Activated T-helper 17 cell treated with anti-CD3 and anti-CD28 coated beads, Interleukin-2, amount 50 U/mL, for 72 hours (primary cell): ENCODE data around the gene STH. TPM values are rescaled to one million over a fixed set of nuclear protein-coding genes. Genes with fewer than 3 reads are reported as not detected.
A peak's percentile ranks its signal among the peaks of the same experiment; 100 is the strongest.
"Not testable (repeated sequence)": the region's sequence is repeated elsewhere in the genome, so short reads cannot be mapped to it uniquely, and the experiment has no call there.

Experiments
- ATAC-seq: fragments of 150-1000 bp; cut with Tn5 transposase; replicated peaks from 2 replicates; pipeline ENCODE4 v1.10.0; 2021; ENCODE audit warnings: mild to moderate bottlenecking, moderate library complexity
- H3K27ac Mint-ChIP-seq: one replicate; pipeline ENCODE4 v1.8.0; 2022; ENCODE audit warnings: mixed read lengths
- H3K27me3 Mint-ChIP-seq: one replicate; pipeline ENCODE4 v1.8.0; 2022; ENCODE audit warnings: mixed read lengths
- H3K36me3 Mint-ChIP-seq: one replicate; pipeline ENCODE4 v1.8.0; 2022; ENCODE audit warnings: low read depth, mild to moderate bottlenecking, mixed read lengths
- H3K4me1 Mint-ChIP-seq: one replicate; pipeline ENCODE4 v1.8.0; 2022; ENCODE audit warnings: mixed read lengths
- H3K4me3 Mint-ChIP-seq: one replicate; pipeline ENCODE4 v1.8.0; 2022; ENCODE audit warnings: mild to moderate bottlenecking, mixed read lengths
- H3K9me3 Mint-ChIP-seq: one replicate; pipeline ENCODE4 v1.8.0; 2022; ENCODE audit warnings: mixed read lengths
- total RNA-seq, 2 donors: library from RNA; stranded (reverse); gene quantifications; one replicate each; pipeline ENCODE4 v1.2.3, GENCODE V29; 2022

The STH gene
- total RNA-seq, 2 donors from 2014 or later, result not detected

GRCh38 chr17:46001390-46002310 lies 2.6 kb downstream of the STH start:
- Mint-ChIP-seq H3K9me3 (no peaks in the 10 kb centered on the region), H3K4me1 (no peaks in the 10 kb centered on the region), H3K27me3 (no peaks in the 10 kb centered on the region), H3K4me3 (no peak overlapping the region), H3K27ac (peak overlapping the region; percentile 2), H3K36me3 (no peaks in the 10 kb centered on the region)
- ATAC-seq, result no peak

DNA sequence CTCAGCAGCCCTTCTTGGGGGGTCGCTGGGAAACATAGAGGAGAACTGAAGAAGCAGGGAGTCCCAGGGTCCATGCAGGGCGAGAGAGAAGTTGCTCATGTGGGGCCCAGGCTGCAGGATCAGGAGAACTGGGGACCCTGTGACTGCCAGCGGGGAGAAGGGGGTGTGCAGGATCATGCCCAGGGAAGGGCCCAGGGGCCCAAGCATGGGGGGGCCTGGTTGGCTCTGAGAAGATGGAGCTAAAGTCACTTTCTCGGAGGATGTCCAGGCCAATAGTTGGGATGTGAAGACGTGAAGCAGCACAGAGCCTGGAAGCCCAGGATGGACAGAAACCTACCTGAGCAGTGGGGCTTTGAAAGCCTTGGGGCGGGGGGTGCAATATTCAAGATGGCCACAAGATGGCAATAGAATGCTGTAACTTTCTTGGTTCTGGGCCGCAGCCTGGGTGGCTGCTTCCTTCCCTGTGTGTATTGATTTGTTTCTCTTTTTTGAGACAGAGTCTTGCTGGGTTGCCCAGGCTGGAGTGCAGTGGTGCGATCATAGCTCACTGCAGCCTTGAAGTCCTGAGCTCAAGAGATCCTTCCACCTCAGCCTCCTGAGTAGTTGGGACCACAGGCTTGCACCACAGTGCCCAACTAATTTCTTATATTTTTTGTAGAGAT lies 3.4 kb downstream of the STH start:
- H3K27me3 Mint-ChIP-seq, result no peaks in the 10 kb centered on the region
- H3K4me3 Mint-ChIP-seq, result no peak overlapping the region
- H3K9me3 Mint-ChIP-seq, result no peaks in the 10 kb centered on the region
- no peaks in the 10 kb centered on the region for H3K36me3 Mint-ChIP-seq
- H3K4me1 Mint-ChIP-seq, result no peaks in the 10 kb centered on the region
- ATAC-seq, result peak; percentile 93
- no peak overlapping the region for H3K27ac Mint-ChIP-seq

- Mint-ChIP-seq H3K36me3 (no peaks in the 10 kb centered on the region), H3K4me1 (no peaks in the 10 kb centered on the region), H3K9me3 (no peaks in the 10 kb centered on the region), H3K27me3 (no peaks in the 10 kb centered on the region), H3K4me3 (no peak overlapping the region), H3K27ac (no peak overlapping the region)
- ATAC-seq, result no peak
These were observed 3.9 kb downstream of the STH start for GRCh38 chr17:46002973-46003316.

DNA sequence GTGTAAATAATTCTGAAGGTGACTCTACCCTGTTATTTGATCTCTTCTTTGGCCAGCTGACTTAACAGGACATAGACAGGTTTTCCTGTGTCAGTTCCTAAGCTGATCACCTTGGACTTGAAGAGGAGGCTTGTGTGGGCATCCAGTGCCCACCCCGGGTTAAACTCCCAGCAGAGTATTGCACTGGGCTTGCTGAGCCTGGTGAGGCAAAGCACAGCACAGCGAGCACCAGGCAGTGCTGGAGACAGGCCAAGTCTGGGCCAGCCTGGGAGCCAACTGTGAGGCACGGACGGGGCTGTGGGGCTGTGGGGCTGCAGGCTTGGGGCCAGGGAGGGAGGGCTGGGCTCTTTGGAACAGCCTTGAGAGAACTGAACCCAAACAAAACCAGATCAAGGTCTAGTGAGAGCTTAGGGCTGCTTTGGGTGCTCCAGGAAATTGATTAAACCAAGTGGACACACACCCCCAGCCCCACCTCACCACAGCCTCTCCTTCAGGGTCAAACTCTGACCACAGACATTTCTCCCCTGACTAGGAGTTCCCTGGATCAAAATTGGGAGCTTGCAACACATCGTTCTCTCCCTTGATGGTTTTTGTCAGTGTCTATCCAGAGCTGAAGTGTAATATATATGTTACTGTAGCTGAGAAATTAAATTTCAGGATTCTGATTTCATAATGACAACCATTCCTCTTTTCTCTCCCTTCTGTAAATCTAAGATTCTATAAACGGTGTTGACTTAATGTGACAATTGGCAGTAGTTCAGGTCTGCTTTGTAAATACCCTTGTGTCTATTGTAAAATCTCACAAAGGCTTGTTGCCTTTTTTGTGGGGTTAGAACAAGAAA lies 5.1 kb downstream of the STH start:
- H3K36me3 Mint-ChIP-seq, result no peaks in the 10 kb centered on the region
- H3K4me1 Mint-ChIP-seq, result no peaks in the 10 kb centered on the region
- no peak for ATAC-seq
- no peaks in the 10 kb centered on the region for H3K9me3 Mint-ChIP-seq
- no peak overlapping the region for H3K4me3 Mint-ChIP-seq
- H3K27me3 Mint-ChIP-seq, result no peaks in the 10 kb centered on the region
- no peak overlapping the region for H3K27ac Mint-ChIP-seq

GRCh38 chr17:46006082-46006481 lies 7.0 kb downstream of the STH start:
- H3K9me3 Mint-ChIP-seq, H3K4me1 Mint-ChIP-seq, H3K36me3 Mint-ChIP-seq, H3K27me3 Mint-ChIP-seq, ATAC-seq, H3K4me3 Mint-ChIP-seq, H3K27ac Mint-ChIP-seq: not testable (repeated sequence)

DNA sequence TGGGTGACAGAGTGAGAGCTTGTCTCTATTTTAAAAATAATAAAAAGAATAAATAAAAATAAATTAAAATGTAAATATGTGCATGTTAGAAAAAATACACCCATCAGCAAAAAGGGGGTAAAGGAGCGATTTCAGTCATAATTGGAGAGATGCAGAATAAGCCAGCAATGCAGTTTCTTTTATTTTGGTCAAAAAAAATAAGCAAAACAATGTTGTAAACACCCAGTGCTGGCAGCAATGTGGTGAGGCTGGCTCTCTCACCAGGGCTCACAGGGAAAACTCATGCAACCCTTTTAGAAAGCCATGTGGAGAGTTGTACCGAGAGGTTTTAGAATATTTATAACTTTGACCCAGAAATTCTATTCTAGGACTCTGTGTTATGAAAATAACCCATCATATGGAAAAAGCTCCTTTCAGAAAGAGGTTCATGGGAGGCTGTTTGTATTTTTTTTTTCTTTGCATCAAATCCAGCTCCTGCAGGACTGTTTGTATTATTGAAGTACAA lies 8.5 kb downstream of the STH start:
- H3K36me3 Mint-ChIP-seq, result no peaks in the 10 kb centered on the region
- no peaks in the 10 kb centered on the region for H3K4me1 Mint-ChIP-seq
- H3K27me3 Mint-ChIP-seq, result no peaks in the 10 kb centered on the region
- H3K27ac Mint-ChIP-seq, result no peak overlapping the region
- H3K4me3 Mint-ChIP-seq, result no peak overlapping the region
- H3K9me3 Mint-ChIP-seq, result no peaks in the 10 kb centered on the region
- no peak for ATAC-seq

DNA sequence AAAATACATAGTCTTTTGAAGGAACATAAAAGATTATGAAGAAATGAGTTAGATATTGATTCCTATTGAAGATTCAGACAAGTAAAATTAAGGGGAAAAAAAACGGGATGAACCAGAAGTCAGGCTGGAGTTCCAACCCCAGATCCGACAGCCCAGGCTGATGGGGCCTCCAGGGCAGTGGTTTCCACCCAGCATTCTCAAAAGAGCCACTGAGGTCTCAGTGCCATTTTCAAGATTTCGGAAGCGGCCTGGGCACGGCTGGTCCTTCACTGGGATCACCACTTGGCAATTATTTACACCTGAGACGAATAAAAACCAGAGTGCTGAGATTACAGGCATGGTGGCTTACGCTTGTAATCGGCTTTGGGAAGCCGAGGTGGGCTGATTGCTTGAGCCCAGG lies 9.5 kb downstream of the STH start:
- H3K4me3 Mint-ChIP-seq, result no peak overlapping the region
- no peak for ATAC-seq
- no peak overlapping the region for H3K27ac Mint-ChIP-seq
- no peaks in the 10 kb centered on the region for H3K27me3 Mint-ChIP-seq
- no peaks in the 10 kb centered on the region for H3K9me3 Mint-ChIP-seq
- H3K36me3 Mint-ChIP-seq, result no peaks in the 10 kb centered on the region
- H3K4me1 Mint-ChIP-seq, result no peaks in the 10 kb centered on the region

DNA sequence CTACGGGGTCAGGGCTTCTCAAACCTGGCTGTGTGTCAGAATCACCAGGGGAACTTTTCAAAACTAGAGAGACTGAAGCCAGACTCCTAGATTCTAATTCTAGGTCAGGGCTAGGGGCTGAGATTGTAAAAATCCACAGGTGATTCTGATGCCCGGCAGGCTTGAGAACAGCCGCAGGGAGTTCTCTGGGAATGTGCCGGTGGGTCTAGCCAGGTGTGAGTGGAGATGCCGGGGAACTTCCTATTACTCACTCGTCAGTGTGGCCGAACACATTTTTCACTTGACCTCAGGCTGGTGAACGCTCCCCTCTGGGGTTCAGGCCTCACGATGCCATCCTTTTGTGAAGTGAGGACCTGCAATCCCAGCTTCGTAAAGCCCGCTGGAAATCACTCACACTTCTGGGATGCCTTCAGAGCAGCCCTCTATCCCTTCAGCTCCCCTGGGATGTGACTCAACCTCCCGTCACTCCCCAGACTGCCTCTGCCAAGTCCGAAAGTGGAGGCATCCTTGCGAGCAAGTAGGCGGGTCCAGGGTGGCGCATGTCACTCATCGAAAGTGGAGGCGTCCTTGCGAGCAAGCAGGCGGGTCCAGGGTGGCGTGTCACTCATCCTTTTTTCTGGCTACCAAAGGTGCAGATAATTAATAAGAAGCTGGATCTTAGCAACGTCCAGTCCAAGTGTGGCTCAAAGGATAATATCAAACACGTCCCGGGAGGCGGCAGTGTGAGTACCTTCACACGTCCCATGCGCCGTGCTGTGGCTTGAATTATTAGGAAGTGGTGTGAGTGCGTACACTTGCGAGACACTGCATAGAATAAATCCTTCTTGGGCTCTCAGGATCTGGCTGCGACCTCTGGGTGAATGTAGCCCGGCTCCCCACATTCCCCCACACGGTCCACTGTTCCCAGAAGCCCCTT lies 10.9 kb downstream of the STH start:
- Mint-ChIP-seq H3K27me3 (no peaks in the 10 kb centered on the region), H3K9me3 (no peaks in the 10 kb centered on the region), H3K36me3 (no peaks in the 10 kb centered on the region), H3K4me1 (no peaks in the 10 kb centered on the region), H3K27ac (no peak overlapping the region), H3K4me3 (no peak overlapping the region)
- ATAC-seq, result no peak

GRCh38 chr17:46010597-46011186 lies 11.6 kb downstream of the STH start:
- no peaks in the 10 kb centered on the region for H3K36me3 Mint-ChIP-seq
- no peaks in the 10 kb centered on the region for H3K27me3 Mint-ChIP-seq
- no peaks in the 10 kb centered on the region for H3K9me3 Mint-ChIP-seq
- no peak overlapping the region for H3K4me3 Mint-ChIP-seq
- no peaks in the 10 kb centered on the region for H3K4me1 Mint-ChIP-seq
- ATAC-seq, result no peak
- H3K27ac Mint-ChIP-seq, result no peak overlapping the region

DNA sequence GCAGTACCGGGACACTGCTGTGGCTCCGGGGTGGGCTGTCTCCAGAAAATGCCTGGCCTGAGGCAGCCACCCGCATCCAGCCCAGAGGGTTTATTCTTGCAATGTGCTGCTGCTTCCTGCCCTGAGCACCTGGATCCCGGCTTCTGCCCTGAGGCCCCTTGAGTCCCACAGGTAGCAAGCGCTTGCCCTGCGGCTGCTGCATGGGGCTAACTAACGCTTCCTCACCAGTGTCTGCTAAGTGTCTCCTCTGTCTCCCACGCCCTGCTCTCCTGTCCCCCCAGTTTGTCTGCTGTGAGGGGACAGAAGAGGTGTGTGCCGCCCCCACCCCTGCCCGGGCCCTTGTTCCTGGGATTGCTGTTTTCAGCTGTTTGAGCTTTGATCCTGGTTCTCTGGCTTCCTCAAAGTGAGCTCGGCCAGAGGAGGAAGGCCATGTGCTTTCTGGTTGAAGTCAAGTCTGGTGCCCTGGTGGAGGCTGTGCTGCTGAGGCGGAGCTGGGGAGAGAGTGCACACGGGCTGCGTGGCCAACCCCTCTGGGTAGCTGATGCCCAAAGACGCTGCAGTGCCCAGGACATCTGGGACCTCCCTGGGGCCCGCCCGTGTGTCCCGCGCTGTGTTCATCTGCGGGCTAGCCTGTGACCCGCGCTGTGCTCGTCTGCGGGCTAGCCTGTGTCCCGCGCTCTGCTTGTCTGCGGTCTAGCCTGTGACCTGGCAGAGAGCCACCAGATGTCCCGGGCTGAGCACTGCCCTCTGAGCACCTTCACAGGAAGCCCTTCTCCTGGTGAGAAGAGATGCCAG lies 12.9 kb downstream of the STH start:
- Mint-ChIP-seq H3K27ac (no peak overlapping the region), H3K4me3 (no peak overlapping the region), H3K4me1 (no peaks in the 10 kb centered on the region), H3K9me3 (no peaks in the 10 kb centered on the region), H3K27me3 (no peaks in the 10 kb centered on the region), H3K36me3 (no peaks in the 10 kb centered on the region)
- no peak for ATAC-seq

GRCh38 chr17:46012506-46013079 lies 13.5 kb downstream of the STH start:
- H3K4me3 Mint-ChIP-seq, result no peak overlapping the region
- H3K27ac Mint-ChIP-seq, result peak overlapping the region; percentile 43
- H3K36me3 Mint-ChIP-seq, result no peaks in the 10 kb centered on the region
- no peaks in the 10 kb centered on the region for H3K27me3 Mint-ChIP-seq
- no peaks in the 10 kb centered on the region for H3K9me3 Mint-ChIP-seq
- no peak for ATAC-seq
- H3K4me1 Mint-ChIP-seq, result no peaks in the 10 kb centered on the region

DNA sequence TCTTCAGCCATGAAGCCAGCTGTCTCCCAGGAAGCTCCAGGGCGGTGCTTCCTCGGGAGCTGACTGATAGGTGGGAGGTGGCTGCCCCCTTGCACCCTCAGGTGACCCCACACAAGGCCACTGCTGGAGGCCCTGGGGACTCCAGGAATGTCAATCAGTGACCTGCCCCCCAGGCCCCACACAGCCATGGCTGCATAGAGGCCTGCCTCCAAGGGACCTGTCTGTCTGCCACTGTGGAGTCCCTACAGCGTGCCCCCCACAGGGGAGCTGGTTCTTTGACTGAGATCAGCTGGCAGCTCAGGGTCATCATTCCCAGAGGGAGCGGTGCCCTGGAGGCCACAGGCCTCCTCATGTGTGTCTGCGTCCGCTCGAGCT lies 14.1 kb downstream of the STH start:
- peak overlapping the region; percentile 43 for H3K27ac Mint-ChIP-seq
- H3K36me3 Mint-ChIP-seq, result no peaks in the 10 kb centered on the region
- no peaks in the 10 kb centered on the region for H3K27me3 Mint-ChIP-seq
- H3K4me3 Mint-ChIP-seq, result no peak overlapping the region
- H3K4me1 Mint-ChIP-seq, result no peaks in the 10 kb centered on the region
- H3K9me3 Mint-ChIP-seq, result no peaks in the 10 kb centered on the region
- ATAC-seq, result no peak
